ENCODE data around the gene CCDC38.

GRCh38 chr12:95988506-95989275, 46.3 kb upstream of the CCDC38 start:
- no peak for TF ChIP-seq CTCF (conservative IDR thresholded peaks at IDR 0.05)
- TF ChIP-seq EZH2 (IDR thresholded peaks at IDR 0.05; ENCODE audit: low read depth) = no peak
